Stomach (tissue), 4 donors: Measurements from ENCODE around the gene CHD6.

ENCODE experiments used
- CTCF ChIP-seq, 7 experiments: fragments of 450-650 bp in 4 of 7; fragments of 200-600 bp in 3 of 7; sonication (generic) in 3 of 7; IDR thresholded peaks; one replicate each; pipeline ENCODE4 v1.5.1; 2016 to 2019; ENCODE audit warnings: antibody characterized with exemption in 7 of 7, control low read depth in 2 of 7, mild to moderate bottlenecking in 1 of 7
- POLR2AphosphoS5 ChIP-seq, 3 donors: sonication (generic); formaldehyde crosslinking; IDR thresholded peaks; one replicate each; pipeline ENCODE4 v1.6.1; 2016; ENCODE audit warnings: antibody characterized with exemption in 3 of 3

GRCh38 chr20:41355598-41356203 is 262.5 kb downstream of the CHD6 start:
- TF ChIP-seq CTCF (IDR thresholded peaks at IDR 0.05) (no peak), POLR2AphosphoS5 (IDR thresholded peaks at IDR 0.05) (no peak)
